Uterus (tissue), 4 donors: ENCODE data around the gene ACOT13. TPM values are rescaled to one million over a fixed set of nuclear protein-coding genes. Genes with fewer than 3 reads are reported as not detected.
"Not testable (repeated sequence)": the region's sequence is repeated elsewhere in the genome, so short reads cannot be mapped to it uniquely, and the experiment has no call there.

ENCODE experiments used
- DNase-seq, 2 donors: peaks; one replicate each; pipeline ENCODE4 v3.0.0-alpha.2; 2019 to 2020
- H3K27ac ChIP-seq, 2 donors: fragments of 200-600 bp; sonication (generic); 1 replicate in 1 of 2; 2 replicates in 1 of 2; pipeline ENCODE4 v1.5.1; 2016 to 2018
- H3K27me3 ChIP-seq, 2 donors: fragments of 200-600 bp; sonication (generic); one replicate each; pipeline ENCODE4 v1.5.1; 2018 to 2019; ENCODE audit warnings: control low read depth in 1 of 2
- H3K36me3 ChIP-seq, 2 donors: fragments of 200-600 bp; sonication (generic); one replicate each; pipeline ENCODE4 v1.5.1; 2019; ENCODE audit warnings: control low read depth in 1 of 2
- H3K4me1 ChIP-seq, 2 donors: fragments of 200-600 bp; sonication (generic); one replicate each; pipeline ENCODE4 v1.5.1; 2018 to 2019; ENCODE audit warnings: control low read depth in 1 of 2
- H3K4me3 ChIP-seq, 2 donors: fragments of 200-600 bp; sonication (generic); 1 replicate in 1 of 2; 2 replicates in 1 of 2; pipeline ENCODE4 v1.5.1; 2018 to 2019; ENCODE audit warnings: mild to moderate bottlenecking in 1 of 2
- H3K9me3 ChIP-seq, 2 donors: fragments of 200-600 bp; sonication (generic); one replicate each; pipeline ENCODE4 v1.5.1; 2019; ENCODE audit warnings: control low read depth in 1 of 2
- CTCF ChIP-seq, 4 experiments: fragments of 200-600 bp in 2 of 4; fragments of 450-650 bp in 2 of 4; sonication (generic) in 2 of 4; IDR thresholded peaks; one replicate each; pipeline ENCODE4 v1.5.1; 2016 to 2019; ENCODE audit warnings: antibody characterized with exemption in 4 of 4, mild to moderate bottlenecking in 2 of 4, moderate library complexity in 1 of 4
- POLR2A ChIP-seq, 2 donors: fragments of 450-650 bp; IDR thresholded peaks; one replicate each; pipeline ENCODE4 v1.6.1; 2016; ENCODE audit warnings: antibody characterized with exemption in 2 of 2, mild to moderate bottlenecking in 1 of 2, moderate library complexity in 1 of 2
- intact Hi-C: fragments of 100-400 bp; cut with DNase I; formaldehyde crosslinking; loops from one replicate; pipeline ENCODE4 v1.15.1; 2023; ENCODE audit warnings: low total_unique reads
- total RNA-seq, 4 donors: library from RNA; depleted of rRNA in 3 of 4; stranded (reverse); fragments of >200 nt in 3 of 4; gene quantifications; one replicate each; pipeline versions ENCODE4 v1.1.0 to v1.2.4, GENCODE V29; 2014 to 2023
- donor health status: DM: yes; HTN: yes; CAD: no.

The ACOT13 gene
- total RNA-seq, 4 donors from 2014 or later = 3.8 to 10.0 (median 4.2) TPM

- H3K27ac ChIP-seq, H3K27me3 ChIP-seq, H3K4me1 ChIP-seq, H3K36me3 ChIP-seq, intact Hi-C loops, H3K9me3 ChIP-seq, H3K4me3 ChIP-seq: not testable (repeated sequence)
- peak in 3 of 4 experiments; percentile 49 to 61 (median 52) for TF ChIP-seq CTCF (IDR thresholded peaks at IDR 0.05)
- DNase-seq = peak in 1 of 2 donors; percentile 24
Observed at GRCh38 chr6:24695635-24696034, 28.8 kb downstream of the ACOT13 start.

GRCh38 chr6:24696097-24696496 is 29.2 kb downstream of the ACOT13 start:
- Histone ChIP-seq H3K4me1 (no peaks in the 10 kb centered on the region), H3K36me3 (no peaks in the 10 kb centered on the region), H3K4me3 (no peak overlapping the region), H3K9me3 (no peaks in the 10 kb centered on the region), H3K27me3 (no peaks in the 10 kb centered on the region), H3K27ac (no peak overlapping the region)
- TF ChIP-seq POLR2A (IDR thresholded peaks at IDR 0.05) = no peak
- DNase-seq = no peak
- intact Hi-C loops = no loop called here

GRCh38 chr6:24699521-24700359 is 32.9 kb downstream of the ACOT13 start:
- intact Hi-C loops = no loop called here
- Histone ChIP-seq H3K27me3 (no peaks in the 10 kb centered on the region), H3K27ac (no peak overlapping the region), H3K36me3 (no peaks in the 10 kb centered on the region), H3K4me3 (no peak overlapping the region), H3K4me1 (no peaks in the 10 kb centered on the region), H3K9me3 (no peaks in the 10 kb centered on the region)
- TF ChIP-seq POLR2A (IDR thresholded peaks at IDR 0.05) = no peak
- TF ChIP-seq CTCF (IDR thresholded peaks at IDR 0.05) = no peak
- DNase-seq = no peak

- no peaks in the 10 kb centered on the region for H3K36me3 ChIP-seq
- H3K27ac ChIP-seq = no peak overlapping the region
- H3K27me3 ChIP-seq = no peaks in the 10 kb centered on the region
- H3K4me3 ChIP-seq = no peak overlapping the region
- peaks cover 0 to 4% of the 10 kb centered on the region in 2 donors for H3K4me1 ChIP-seq
- H3K9me3 ChIP-seq = no peaks in the 10 kb centered on the region
- DNase-seq = no peak
- intact Hi-C loops = no loop called here
- no peak for TF ChIP-seq CTCF (IDR thresholded peaks at IDR 0.05)
- no peak for TF ChIP-seq POLR2A (IDR thresholded peaks at IDR 0.05)
Observed at GRCh38 chr6:24702720-24703282, 35.9 kb downstream of the ACOT13 start.

- Histone ChIP-seq H3K27ac (no peak overlapping the region), H3K36me3 (no peaks in the 10 kb centered on the region), H3K27me3 (no peaks in the 10 kb centered on the region), H3K4me3 (no peak overlapping the region), H3K9me3 (no peaks in the 10 kb centered on the region), H3K4me1 (peaks cover 0 to 4% of the 10 kb centered on the region in 2 donors)
- no peak for DNase-seq
- intact Hi-C loops = no loop called here
- no peak for TF ChIP-seq CTCF (IDR thresholded peaks at IDR 0.05)
- no peak for TF ChIP-seq POLR2A (IDR thresholded peaks at IDR 0.05)
Observed at GRCh38 chr6:24704468-24704867, 37.6 kb downstream of the ACOT13 start.
